Stimulated activated CD4-positive, alpha-beta T cell treated with anti-CD3 and anti-CD28 coated beads, Interleukin-12 subunit alpha, Interleukin-12 subunit beta, amount 100 ng/mL, for 48 hours (primary cell): ENCODE results near the gene ZNF385A.
"Not testable (repeated sequence)": the region's sequence is repeated elsewhere in the genome, so short reads cannot be mapped to it uniquely, and the experiment has no call there.

Experiments
- DNase-seq, 3 donors: peaks; one replicate each; pipeline ENCODE4 v3.0.0-alpha.2; 2020; ENCODE audit warnings: low read depth in 2 of 3, low spot score in 1 of 3

The ZNF385A gene

DNA sequence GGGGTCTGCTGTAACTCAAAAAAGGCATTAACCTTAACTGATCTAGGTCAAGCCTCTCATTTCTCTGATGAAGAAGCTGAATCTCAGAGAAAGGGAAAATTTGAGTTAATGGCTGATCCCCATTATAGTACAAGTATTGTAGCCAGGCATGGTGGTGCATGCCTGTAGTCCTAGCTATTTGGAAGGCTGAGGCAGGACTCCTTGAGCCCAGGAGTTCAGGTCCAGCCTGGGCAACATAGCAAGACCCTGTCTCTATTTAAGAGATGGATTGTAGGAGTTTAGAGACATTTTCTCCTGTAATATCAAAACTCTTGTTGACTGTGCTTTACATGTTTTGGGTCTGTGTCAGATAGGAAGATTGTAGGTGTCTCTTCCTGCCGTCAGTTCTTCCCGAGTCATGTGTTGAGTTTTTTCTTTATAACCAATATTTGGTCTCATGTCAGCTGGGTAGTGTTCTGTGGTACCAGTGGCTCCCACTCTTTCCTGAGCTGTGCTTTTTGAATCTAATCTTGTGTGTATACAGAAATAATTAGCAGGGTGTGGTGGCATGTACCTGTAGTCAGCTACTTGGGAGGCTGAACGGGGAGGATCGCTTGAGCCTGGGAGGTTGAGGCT, 51.0 kb downstream of the ZNF385A start:
- DNase-seq = no peak

- no peak for DNase-seq
Measured at GRCh38 chr12:54331461-54331860, 53.1 kb downstream of the ZNF385A start.

DNA sequence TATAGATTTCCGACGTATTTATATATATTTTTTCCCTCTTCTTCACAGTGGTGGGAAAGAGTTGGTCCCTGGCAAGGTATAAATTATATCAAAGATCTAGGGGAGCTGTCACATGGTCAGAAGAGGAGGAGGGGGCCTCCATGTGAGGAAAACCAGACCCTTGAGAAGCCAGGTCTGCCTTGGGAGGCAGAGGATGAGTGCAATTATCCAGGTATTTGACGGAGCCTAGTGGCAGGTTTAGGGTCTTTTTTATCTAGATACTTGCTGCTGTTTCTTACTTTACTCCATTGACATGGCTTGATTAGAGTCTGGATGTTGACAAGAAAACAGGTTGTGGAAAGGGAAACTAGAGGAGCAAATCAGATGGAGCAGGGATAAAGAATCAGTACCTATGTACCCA, 54.1 kb downstream of the ZNF385A start:
- DNase-seq = no peak

GRCh38 chr12:54329759-54330158, 54.8 kb downstream of the ZNF385A start:
- DNase-seq = no peak

GRCh38 chr12:54328595-54329337, 55.8 kb downstream of the ZNF385A start:
- DNase-seq = no peak

- DNase-seq = not testable (repeated sequence)
Measured at GRCh38 chr12:54325442-54326109, 59.0 kb downstream of the ZNF385A start.

DNA sequence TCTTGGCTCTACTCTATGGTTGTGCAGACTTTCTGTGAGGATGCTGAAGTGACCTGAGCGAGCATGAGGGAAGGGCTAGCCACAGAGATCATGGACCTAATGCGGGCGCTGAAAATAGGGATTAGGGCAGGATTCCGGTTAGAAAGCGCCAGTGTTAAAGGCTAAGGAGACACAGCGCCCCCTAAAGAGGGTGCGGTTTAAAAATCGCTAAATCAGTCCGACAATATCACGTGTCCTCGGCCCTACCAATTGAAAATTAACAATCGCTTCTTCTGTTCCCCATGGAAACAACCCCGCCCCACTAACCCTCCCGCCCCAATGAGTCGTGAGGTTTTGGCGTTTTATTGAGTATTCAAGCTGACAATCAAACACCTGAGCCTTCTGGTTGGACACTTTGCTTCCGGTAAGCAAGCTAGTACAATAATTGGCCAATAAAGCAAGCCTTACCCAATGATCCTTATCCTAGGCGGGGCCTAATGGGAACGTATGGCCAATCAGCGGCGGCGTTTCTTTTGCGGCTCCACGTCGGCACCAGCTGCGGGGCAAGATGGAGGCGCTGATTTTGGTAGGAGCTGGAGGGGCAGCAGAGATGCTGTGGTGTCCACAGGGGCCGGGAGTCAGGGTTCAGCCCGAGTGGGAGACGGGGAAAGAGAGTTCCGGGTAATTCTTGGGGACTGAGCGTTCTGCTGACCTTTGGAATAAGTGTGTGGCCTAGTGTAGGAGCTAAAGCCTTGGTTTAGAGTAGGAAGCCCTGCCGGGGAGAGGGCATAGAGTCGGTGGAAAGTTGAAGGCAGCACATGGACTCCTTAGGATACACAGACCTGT, 59.7 kb downstream of the ZNF385A start, which contains the start of gene COPZ1:
COPZ1 (plus strand) TSS at position 515 of the 825 bp plus-strand sequence; CDS start at position 548, 33 bp downstream.
- peak; percentile 86 to 94 (median 92) for DNase-seq

DNA sequence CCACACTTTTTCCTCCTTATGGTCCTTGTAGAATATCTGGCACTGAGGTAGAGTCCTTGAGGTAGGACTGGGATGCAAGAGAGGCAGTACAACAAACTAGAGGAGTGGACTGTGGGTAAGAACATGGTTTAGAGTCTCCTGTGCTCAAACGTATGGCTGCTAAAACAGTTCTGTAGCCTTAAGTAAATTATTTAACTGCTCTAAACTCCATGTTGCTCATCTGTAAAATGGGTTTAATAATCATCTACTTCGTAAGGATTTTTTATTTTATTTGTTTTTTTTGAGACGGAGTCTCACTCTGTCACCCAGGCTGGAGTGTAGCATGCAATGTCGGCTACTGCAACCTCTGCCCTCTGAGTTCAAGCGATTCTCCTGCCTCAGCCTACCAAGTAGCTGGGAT, 63.2 kb downstream of the ZNF385A start:
- DNase-seq = no peak
